Activated naive CD4-positive, alpha-beta T cell treated with anti-CD3 and anti-CD28 coated beads, Interleukin-2, amount 50 U/mL, for 16 hours (primary cell): Measurements from ENCODE around the gene RIN1.
"Not testable (repeated sequence)": the region's sequence is repeated elsewhere in the genome, so short reads cannot be mapped to it uniquely, and the experiment has no call there.

ENCODE experiments used
- DNase-seq: peaks from one replicate; pipeline ENCODE4 v3.0.0-alpha.2; 2020

The RIN1 gene

GRCh38 chr11:66318600-66318970 is 17.6 kb downstream of the RIN1 start:
- DNase-seq: no peak

- DNase-seq: no peak
Measured at GRCh38 chr11:66317723-66318599, 18.3 kb downstream of the RIN1 start.

- peak; percentile 53 for DNase-seq
Measured at GRCh38 chr11:66317322-66317722, 18.9 kb downstream of the RIN1 start.

- DNase-seq: no peak
Measured at GRCh38 chr11:66316849-66317251, 19.4 kb downstream of the RIN1 start, which contains the start of gene CD248. TSS of gene CD248 (minus strand) at chr11:66317044. CDS start at chr11:66317027, 17 bp downstream.

- no peak for DNase-seq
Measured at GRCh38 chr11:66315921-66316811, 20.1 kb downstream of the RIN1 start.

- no peak for DNase-seq
Measured at GRCh38 chr11:66315498-66315885, 20.7 kb downstream of the RIN1 start.

GRCh38 chr11:66314561-66315497 is 21.4 kb downstream of the RIN1 start:
- no peak for DNase-seq

- DNase-seq: no peak
Measured at GRCh38 chr11:66314186-66314501, 22.1 kb downstream of the RIN1 start.

GRCh38 chr11:66313321-66314185 is 22.7 kb downstream of the RIN1 start:
- DNase-seq: no peak

GRCh38 chr11:66312549-66313320 is 23.5 kb downstream of the RIN1 start:
- peak; percentile 97 for DNase-seq

GRCh38 chr11:66311965-66312548 is 24.2 kb downstream of the RIN1 start:
- peak; percentile 95 for DNase-seq

GRCh38 chr11:66311470-66311964 is 24.7 kb downstream of the RIN1 start:
- no peak for DNase-seq

- DNase-seq: not testable (repeated sequence)
Measured at GRCh38 chr11:66310803-66311440, 25.3 kb downstream of the RIN1 start.

- no peak for DNase-seq
Measured at GRCh38 chr11:66310324-66310723, 25.9 kb downstream of the RIN1 start.

GRCh38 chr11:66309475-66309874 is 26.8 kb downstream of the RIN1 start:
- DNase-seq: no peak

GRCh38 chr11:66302656-66303055 is 33.6 kb downstream of the RIN1 start:
- no peak for DNase-seq

- DNase-seq: no peak
Measured at GRCh38 chr11:66299186-66299585, 37.0 kb downstream of the RIN1 start.

- DNase-seq: no peak
Measured at GRCh38 chr11:66297610-66298009, 38.6 kb downstream of the RIN1 start.
